Measurements from ENCODE around the gene RNF39. TPM values are rescaled to one million over a fixed set of nuclear protein-coding genes. Genes with fewer than 3 reads are reported as not detected.

Gene RNF39
- total RNA-seq, 1 donor from 2014 or later, result not detected

- DNase-seq (ENCODE audit: low read depth), result no peak
- H3K4me3 ChIP-seq (ENCODE audit: low read depth, low read length), result no peak overlapping the region
- TF ChIP-seq CTCF (conservative IDR thresholded peaks at IDR 0.05; ENCODE audit: low read depth, low read length), result no peak
These were observed 20.1 kb downstream of the RNF39 start for GRCh38 chr6:30055513-30055912.

- no peak overlapping the region for H3K4me3 ChIP-seq (ENCODE audit: low read depth, low read length)
- no peak for DNase-seq (ENCODE audit: low read depth)
- TF ChIP-seq CTCF (conservative IDR thresholded peaks at IDR 0.05; ENCODE audit: low read depth, low read length), result no peak
These were observed 21.9 kb downstream of the RNF39 start for GRCh38 chr6:30053682-30054081.

- no peak for TF ChIP-seq CTCF (conservative IDR thresholded peaks at IDR 0.05; ENCODE audit: low read depth, low read length)
- no peak overlapping the region for H3K4me3 ChIP-seq (ENCODE audit: low read depth, low read length)
- DNase-seq (ENCODE audit: low read depth), result no peak
These were observed 28.3 kb downstream of the RNF39 start for GRCh38 chr6:30047220-30047619.

- no peak for DNase-seq (ENCODE audit: low read depth)
These were observed 30.9 kb downstream of the RNF39 start for GRCh38 chr6:30044630-30045029.

DNA sequence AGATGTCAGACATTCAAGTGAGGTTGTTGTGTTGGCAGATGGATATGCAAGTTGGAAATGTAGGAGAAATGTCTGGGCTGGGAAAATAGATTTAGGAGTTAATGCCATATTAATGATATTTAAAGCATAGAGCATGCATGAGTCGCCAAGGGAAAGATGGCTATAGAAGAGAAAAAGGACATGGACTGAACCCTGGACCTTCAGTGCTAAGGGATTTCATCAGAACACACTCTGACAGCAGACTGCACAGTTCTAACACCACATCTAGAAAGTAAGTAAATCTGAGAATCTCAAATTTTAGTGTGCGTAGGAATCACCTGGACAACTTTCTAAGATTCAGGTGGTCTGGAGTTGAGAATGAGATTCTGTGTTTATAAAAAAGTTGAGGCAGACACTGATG, 31.8 kb downstream of the RNF39 start:
- TF ChIP-seq CTCF (conservative IDR thresholded peaks at IDR 0.05; ENCODE audit: low read depth, low read length), result no peak
- DNase-seq (ENCODE audit: low read depth), result no peak
- no peak overlapping the region for H3K4me3 ChIP-seq (ENCODE audit: low read depth, low read length)

More at GRCh38 chr6:30044630-30045029, 30.9 kb downstream of the RNF39 start:
- H3K4me3 ChIP-seq (ENCODE audit: low read depth, low read length), result no peak overlapping the region
- TF ChIP-seq CTCF (conservative IDR thresholded peaks at IDR 0.05; ENCODE audit: low read depth, low read length), result no peak

- DNase-seq (ENCODE audit: low read depth), result no peak
These were observed 32.7 kb downstream of the RNF39 start for GRCh38 chr6:30042914-30043313.

More at GRCh38 chr6:30042914-30043313, 32.7 kb downstream of the RNF39 start:
- no peak overlapping the region for H3K4me3 ChIP-seq (ENCODE audit: low read depth, low read length)
- no peak for TF ChIP-seq CTCF (conservative IDR thresholded peaks at IDR 0.05; ENCODE audit: low read depth, low read length)
